Stimulated activated CD4-positive, alpha-beta T cell treated with anti-CD3 and anti-CD28 coated beads, Interleukin-15, amount 100 ng/mL, for 48 hours (primary cell): Measurements from ENCODE around the gene LMAN2.
"Not testable (repeated sequence)": the region's sequence is repeated elsewhere in the genome, so short reads cannot be mapped to it uniquely, and the experiment has no call there.

Experiments
- DNase-seq, 2 donors: peaks; one replicate each; pipeline ENCODE4 v3.0.0-alpha.2; 2020; ENCODE audit warnings: low read depth in 2 of 2

LMAN2 gene

GRCh38 chr5:177306674-177307543 is 44.6 kb downstream of the LMAN2 start:
- no peak for DNase-seq

GRCh38 chr5:177306103-177306640 is 45.3 kb downstream of the LMAN2 start:
- DNase-seq = not testable (repeated sequence)

GRCh38 chr5:177304392-177305119 is 46.9 kb downstream of the LMAN2 start:
- DNase-seq = no peak

GRCh38 chr5:177303925-177304391 is 47.5 kb downstream of the LMAN2 start:
- DNase-seq = no peak

GRCh38 chr5:177303121-177303924 is 48.1 kb downstream of the LMAN2 start, which contains the start of the genes PRELID1 and RAB24:
Gene PRELID1 (plus strand): TSS chr5:177303799. CDS start chr5:177303986, 187 bp downstream.
Gene RAB24 (minus strand): TSS chr5:177303719. CDS start chr5:177303288, 431 bp downstream.
- DNase-seq = peak; percentile 78 to 87

GRCh38 chr5:177302354-177303110 is 48.9 kb downstream of the LMAN2 start:
- no peak for DNase-seq

GRCh38 chr5:177301503-177302165 is 49.8 kb downstream of the LMAN2 start:
- no peak for DNase-seq

- DNase-seq = no peak
Observed at GRCh38 chr5:177300951-177301350, 50.5 kb downstream of the LMAN2 start.

- no peak for DNase-seq
Observed at GRCh38 chr5:177300236-177300880, 51.1 kb downstream of the LMAN2 start.

- no peak for DNase-seq
Observed at GRCh38 chr5:177299697-177300096, 51.8 kb downstream of the LMAN2 start.

GRCh38 chr5:177297922-177298321 is 53.5 kb downstream of the LMAN2 start:
- DNase-seq = no peak

GRCh38 chr5:177296581-177296980 is 54.9 kb downstream of the LMAN2 start:
- DNase-seq = no peak

- no peak for DNase-seq
Observed at GRCh38 chr5:177295924-177296323, 55.5 kb downstream of the LMAN2 start.

- no peak for DNase-seq
Observed at GRCh38 chr5:177294632-177295031, 56.8 kb downstream of the LMAN2 start.

- DNase-seq = no peak
Observed at GRCh38 chr5:177293819-177294581, 57.5 kb downstream of the LMAN2 start.

GRCh38 chr5:177291735-177292134 is 59.7 kb downstream of the LMAN2 start:
- no peak for DNase-seq

- DNase-seq = no peak
Observed at GRCh38 chr5:177290816-177291596, 60.5 kb downstream of the LMAN2 start.

- DNase-seq = no peak
Observed at GRCh38 chr5:177288191-177288590, 63.3 kb downstream of the LMAN2 start.
